Progenitor cell of endocrine pancreas (in vitro differentiated cells): ENCODE data around the gene NAB2. TPM values are rescaled to one million over a fixed set of nuclear protein-coding genes. Genes with fewer than 3 reads are reported as not detected.

ENCODE experiments used
- DNase-seq: peaks from one replicate; pipeline ENCODE4 v3.0.0; 2021; ENCODE audit warnings: low spot score; ENCODE audit not compliant: unreplicated experiment
- H3K27ac Mint-ChIP-seq: 2 replicates; pipeline ENCODE4 v1.8.0; 2021; ENCODE audit warnings: mild to moderate bottlenecking, moderate library complexity, mixed read lengths
- H3K27me3 Mint-ChIP-seq: 2 replicates; pipeline ENCODE4 v1.8.0; 2021; ENCODE audit warnings: mixed read lengths
- H3K36me3 Mint-ChIP-seq: 2 replicates; pipeline ENCODE4 v1.8.0; 2022; ENCODE audit warnings: mixed read lengths; ENCODE audit not compliant: insufficient read depth
- H3K4me1 Mint-ChIP-seq: 2 replicates; pipeline ENCODE4 v1.8.0; 2021; ENCODE audit warnings: low read depth, mixed read lengths
- H3K4me3 Mint-ChIP-seq: 2 replicates; pipeline ENCODE4 v1.8.0; 2021; ENCODE audit warnings: low read depth, mild to moderate bottlenecking, moderate library complexity, mixed read lengths
- H3K9me3 Mint-ChIP-seq: 2 replicates; pipeline ENCODE4 v1.8.0; 2021; ENCODE audit warnings: low read depth, mixed read lengths
- CTCF ChIP-seq: fragments of 200-600 bp; sonication (generic); IDR thresholded peaks from one replicate; pipeline ENCODE4 v1.5.0; 2021; ENCODE audit warnings: antibody characterized with exemption, mild to moderate bottlenecking; ENCODE audit not compliant: unreplicated experiment
- total RNA-seq: library from RNA; stranded (reverse); gene quantifications from 2 replicates; pipeline ENCODE4 v1.2.1, GENCODE V29; 2021

NAB2 gene
- total RNA-seq, 1 donor from 2014 or later = 13.8 TPM

- peaks cover 36% of the 10 kb centered on the region for H3K4me1 Mint-ChIP-seq
These were observed 39.0 kb downstream of the NAB2 start, which contains the start of gene LRP1 for GRCh38 chr12:57127726-57128518. TSS of gene LRP1 (plus strand) at chr12:57128483. CDS start at chr12:57128965, 482 bp downstream.

GRCh38 chr12:57128519-57129247, 39.8 kb downstream of the NAB2 start:
- Mint-ChIP-seq H3K4me1 (peaks cover 42% of the 10 kb centered on the region), H3K9me3 (no peaks in the 10 kb centered on the region)
- DNase-seq = no peak

More at GRCh38 chr12:57127726-57128518, 39.0 kb downstream of the NAB2 start, which contains the start of gene LRP1:
- H3K9me3 Mint-ChIP-seq = no peaks in the 10 kb centered on the region
- H3K36me3 Mint-ChIP-seq = no peaks in the 10 kb centered on the region
- H3K4me3 Mint-ChIP-seq = peak within 1 kb of the TSS; percentile 89
- peak within 1 kb of the TSS; percentile 98 for H3K27ac Mint-ChIP-seq
- peak; percentile 67 for DNase-seq
- TF ChIP-seq CTCF = no peak
- H3K27me3 Mint-ChIP-seq = peaks cover 21% of the 10 kb centered on the region

GRCh38 chr12:57129321-57129842, 40.5 kb downstream of the NAB2 start:
- Mint-ChIP-seq H3K27ac (peak overlapping the region; percentile 79), H3K9me3 (no peaks in the 10 kb centered on the region), H3K4me3 (peak overlapping the region; percentile 89), H3K27me3 (peaks cover 11% of the 10 kb centered on the region), H3K36me3 (no peaks in the 10 kb centered on the region), H3K4me1 (peaks cover 48% of the 10 kb centered on the region)
- DNase-seq = peak; percentile 41
- TF ChIP-seq CTCF = no peak

More at GRCh38 chr12:57128519-57129247, 39.8 kb downstream of the NAB2 start:
- Mint-ChIP-seq H3K27me3 (peaks cover 17% of the 10 kb centered on the region), H3K4me3 (peak overlapping the region; percentile 89), H3K27ac (no peak overlapping the region), H3K36me3 (no peaks in the 10 kb centered on the region)
- TF ChIP-seq CTCF = no peak

- peaks cover 6% of the 10 kb centered on the region for H3K27me3 Mint-ChIP-seq
- no peaks in the 10 kb centered on the region for H3K36me3 Mint-ChIP-seq
- H3K27ac Mint-ChIP-seq = peak overlapping the region; percentile 79
- no peak for TF ChIP-seq CTCF
- no peak for DNase-seq
- peak overlapping the region; percentile 89 for H3K4me3 Mint-ChIP-seq
- H3K9me3 Mint-ChIP-seq = no peaks in the 10 kb centered on the region
- H3K4me1 Mint-ChIP-seq = peaks cover 48% of the 10 kb centered on the region
These were observed 41.0 kb downstream of the NAB2 start for GRCh38 chr12:57129889-57130288.

GRCh38 chr12:57130941-57131340, 42.0 kb downstream of the NAB2 start:
- Mint-ChIP-seq H3K9me3 (no peaks in the 10 kb centered on the region), H3K4me3 (peak overlapping the region; percentile 52), H3K4me1 (peaks cover 51% of the 10 kb centered on the region), H3K27me3 (peaks cover 3% of the 10 kb centered on the region), H3K27ac (no peak overlapping the region), H3K36me3 (no peaks in the 10 kb centered on the region)
- DNase-seq = no peak
- TF ChIP-seq CTCF = no peak
